Fibroblast of the conjunctiva (primary cell): ENCODE data around the gene IFIT3.
"Not testable (repeated sequence)": the region's sequence is repeated elsewhere in the genome, so short reads cannot be mapped to it uniquely, and the experiment has no call there.

Source experiments
- DNase-seq: peaks from one replicate; pipeline ENCODE4 v3.0.0-alpha.2; 2010; ENCODE audit warnings: low read depth

The IFIT3 gene

DNA sequence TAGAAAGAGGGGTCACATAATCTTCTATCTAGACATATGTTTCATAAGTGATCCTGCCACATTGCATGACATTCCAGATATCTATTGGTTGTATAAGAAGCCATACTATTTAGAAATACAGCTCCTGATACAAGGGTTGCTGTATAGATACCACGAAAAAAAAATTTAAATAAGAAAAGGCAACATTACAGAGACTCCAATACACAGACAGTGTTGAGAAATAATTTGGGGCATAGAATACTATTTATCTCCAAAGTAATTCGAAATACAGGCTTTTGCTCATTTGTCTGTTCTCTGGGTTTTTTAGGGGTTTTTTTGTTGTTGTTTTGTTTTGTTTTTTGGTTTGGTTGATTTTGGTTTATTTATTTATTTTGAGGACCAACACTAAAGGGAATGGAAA is 23.4 kb upstream of the IFIT3 start:
- DNase-seq = no peak

- DNase-seq = no peak
Measured at GRCh38 chr10:89304925-89305324, 22.9 kb upstream of the IFIT3 start.

DNA sequence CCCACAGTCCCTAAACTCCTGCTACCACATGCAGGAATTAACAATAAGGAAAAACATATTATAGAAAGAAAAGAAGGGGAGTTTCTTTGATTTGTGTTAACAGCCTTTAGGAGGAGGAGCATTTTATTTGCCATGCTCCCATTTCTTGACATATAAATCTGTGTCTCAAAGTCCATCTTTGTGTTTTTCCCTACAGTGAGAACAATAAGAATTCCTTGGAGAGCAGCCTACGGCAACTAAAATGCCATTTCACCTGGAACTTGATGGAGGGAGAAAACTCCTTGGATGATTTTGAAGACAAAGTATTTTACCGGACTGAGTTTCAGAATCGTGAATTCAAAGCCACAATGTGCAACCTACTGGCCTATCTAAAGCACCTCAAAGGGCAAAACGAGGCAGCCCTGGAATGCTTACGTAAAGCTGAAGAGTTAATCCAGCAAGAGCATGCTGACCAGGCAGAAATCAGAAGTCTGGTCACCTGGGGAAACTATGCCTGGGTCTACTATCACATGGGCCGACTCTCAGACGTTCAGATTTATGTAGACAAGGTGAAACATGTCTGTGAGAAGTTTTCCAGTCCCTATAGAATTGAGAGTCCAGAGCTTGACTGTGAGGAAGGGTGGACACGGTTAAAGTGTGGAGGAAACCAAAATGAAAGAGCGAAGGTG is 21.9 kb upstream of the IFIT3 start:
- no peak for DNase-seq

DNA sequence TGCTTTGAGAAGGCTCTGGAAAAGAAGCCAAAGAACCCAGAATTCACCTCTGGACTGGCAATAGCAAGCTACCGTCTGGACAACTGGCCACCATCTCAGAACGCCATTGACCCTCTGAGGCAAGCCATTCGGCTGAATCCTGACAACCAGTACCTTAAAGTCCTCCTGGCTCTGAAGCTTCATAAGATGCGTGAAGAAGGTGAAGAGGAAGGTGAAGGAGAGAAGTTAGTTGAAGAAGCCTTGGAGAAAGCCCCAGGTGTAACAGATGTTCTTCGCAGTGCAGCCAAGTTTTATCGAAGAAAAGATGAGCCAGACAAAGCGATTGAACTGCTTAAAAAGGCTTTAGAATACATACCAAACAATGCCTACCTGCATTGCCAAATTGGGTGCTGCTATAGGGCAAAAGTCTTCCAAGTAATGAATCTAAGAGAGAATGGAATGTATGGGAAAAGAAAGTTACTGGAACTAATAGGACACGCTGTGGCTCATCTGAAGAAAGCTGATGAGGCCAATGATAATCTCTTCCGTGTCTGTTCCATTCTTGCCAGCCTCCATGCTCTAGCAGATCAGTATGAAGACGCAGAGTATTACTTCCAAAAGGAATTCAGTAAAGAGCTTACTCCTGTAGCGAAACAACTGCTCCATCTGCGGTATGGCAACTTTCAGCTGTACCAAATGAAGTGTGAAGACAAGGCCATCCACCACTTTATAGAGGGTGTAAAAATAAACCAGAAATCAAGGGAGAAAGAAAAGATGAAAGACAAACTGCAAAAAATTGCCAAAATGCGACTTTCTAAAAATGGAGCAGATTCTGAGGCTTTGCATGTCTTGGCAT is 21.1 kb upstream of the IFIT3 start:
- DNase-seq = no peak

GRCh38 chr10:89307269-89307577 is 20.6 kb upstream of the IFIT3 start:
- DNase-seq = no peak

- no peak for DNase-seq
Measured at GRCh38 chr10:89308266-89308665, 19.5 kb upstream of the IFIT3 start.

DNA sequence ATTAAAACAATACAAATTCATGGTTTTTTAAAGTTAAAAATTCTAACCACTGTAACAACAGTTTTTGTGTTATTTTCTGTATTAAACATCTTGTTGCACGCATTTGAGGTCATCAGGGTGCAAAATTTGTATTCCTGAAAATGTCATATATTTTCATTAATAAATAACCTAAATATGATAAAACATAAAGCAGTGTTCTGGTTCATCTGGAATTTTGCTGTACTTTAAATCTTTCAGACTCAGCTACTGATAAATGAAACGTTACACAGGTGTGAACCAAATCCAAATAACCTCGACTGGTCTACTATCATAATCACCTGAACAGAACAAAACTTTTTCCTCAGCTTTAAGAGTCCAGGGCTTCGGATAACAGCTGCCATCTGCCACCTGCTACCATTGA is 19.1 kb upstream of the IFIT3 start:
- DNase-seq = no peak

DNA sequence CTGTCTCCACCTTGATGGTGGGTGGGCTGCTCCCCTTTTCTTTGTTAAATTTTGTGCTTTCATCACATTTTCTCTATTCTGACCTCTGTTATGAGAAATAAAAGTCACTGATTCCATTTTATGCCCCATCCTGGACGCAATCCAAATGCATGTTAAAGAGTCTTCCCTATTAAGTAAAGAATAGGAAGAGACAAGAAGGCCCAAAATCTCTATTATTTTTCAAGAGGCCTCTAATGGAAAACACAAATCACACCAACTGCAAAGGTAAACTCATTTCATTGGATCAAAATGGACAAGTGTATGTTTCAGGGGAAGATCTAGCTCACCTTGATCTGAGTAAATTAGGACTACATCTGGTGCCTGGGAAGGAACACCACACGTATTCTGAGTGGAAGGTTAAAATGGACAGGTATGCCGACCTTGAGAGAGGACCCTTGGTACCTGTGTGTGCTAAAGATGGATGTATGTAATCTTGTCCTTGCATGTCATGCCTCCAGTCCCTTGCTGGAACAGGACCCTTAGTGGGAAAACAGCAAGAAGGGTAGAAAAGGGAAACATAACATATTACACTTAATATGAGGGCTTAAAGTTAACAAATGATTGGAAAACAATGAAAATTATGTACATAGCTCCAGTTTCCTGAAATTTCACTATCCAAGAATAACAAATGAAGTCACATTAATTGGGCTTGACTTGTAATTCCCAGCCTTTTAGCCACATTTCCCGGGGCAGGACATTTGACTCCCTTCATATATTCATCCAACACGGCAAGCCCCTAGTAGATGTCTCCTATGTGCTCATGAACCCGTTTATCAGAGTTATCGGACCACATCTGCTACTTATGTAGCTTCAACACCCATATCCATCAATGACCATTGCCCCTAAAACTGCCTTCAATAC is 18.4 kb upstream of the IFIT3 start:
- DNase-seq = no peak

- no peak for DNase-seq
Measured at GRCh38 chr10:89310056-89310893, 17.5 kb upstream of the IFIT3 start.

DNA sequence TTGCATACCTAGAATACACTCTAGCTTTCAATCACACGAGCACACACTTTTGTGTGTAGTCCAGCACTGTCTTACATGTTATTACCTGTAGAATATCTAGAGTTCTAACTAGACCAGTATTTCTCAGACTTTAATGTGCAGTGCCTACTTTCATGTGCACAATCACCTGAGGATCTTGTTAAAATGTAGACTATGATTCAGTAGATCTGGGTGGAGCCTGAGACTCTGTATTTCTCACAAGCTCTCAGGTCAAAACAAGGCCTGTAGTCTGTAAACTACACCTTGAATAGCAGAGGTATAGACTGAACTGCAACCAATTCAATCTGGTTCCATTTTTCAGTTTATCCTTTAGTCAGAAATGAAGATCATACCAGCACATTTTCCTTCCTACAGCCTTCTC is 14.8 kb upstream of the IFIT3 start:
- DNase-seq = no peak

DNA sequence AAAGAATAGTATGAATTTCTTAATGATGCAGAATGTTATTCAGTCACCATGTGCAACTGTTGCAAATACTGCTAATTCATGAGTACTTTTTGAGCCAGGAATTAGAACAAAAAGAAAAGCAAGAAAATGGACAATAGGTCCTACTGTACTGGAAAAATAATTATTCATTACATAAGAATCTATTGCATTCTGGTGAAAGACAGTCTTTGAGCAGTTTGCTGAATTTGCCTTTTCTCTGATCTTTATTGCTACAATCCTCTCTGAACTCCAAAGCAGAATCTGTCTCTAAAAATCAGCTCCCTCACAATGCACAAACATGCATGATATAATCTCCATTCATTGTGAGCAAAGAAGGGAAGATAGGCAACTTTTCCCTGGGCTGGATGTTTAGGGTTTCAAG is 13.1 kb upstream of the IFIT3 start:
- DNase-seq = no peak

GRCh38 chr10:89318047-89318446 is 9.8 kb upstream of the IFIT3 start:
- DNase-seq = not testable (repeated sequence)

- DNase-seq = not testable (repeated sequence)
Measured at GRCh38 chr10:89325081-89325480, 2.7 kb upstream of the IFIT3 start.

DNA sequence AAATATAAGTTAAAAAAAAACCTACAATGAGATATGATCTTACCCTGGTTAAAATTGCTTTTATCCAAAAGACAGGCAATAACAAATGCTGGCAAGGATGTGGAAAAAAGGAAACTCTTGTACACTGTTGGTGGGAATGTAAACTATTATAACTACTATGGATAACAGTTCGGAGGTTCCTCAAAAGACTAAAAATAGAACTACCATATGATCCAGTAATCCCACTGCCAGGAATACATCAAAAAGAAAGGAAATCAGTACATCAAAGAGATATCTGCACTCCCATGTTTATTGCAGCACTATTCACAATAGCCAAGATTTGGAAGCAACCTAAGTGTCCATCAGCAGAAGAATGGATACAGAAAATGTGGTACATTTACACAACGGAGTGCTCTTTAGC is 1.9 kb upstream of the IFIT3 start:
- not testable (repeated sequence) for DNase-seq

- no peak for DNase-seq
Measured at GRCh38 chr10:89329151-89329550, 1.4 kb downstream of the IFIT3 start.

DNA sequence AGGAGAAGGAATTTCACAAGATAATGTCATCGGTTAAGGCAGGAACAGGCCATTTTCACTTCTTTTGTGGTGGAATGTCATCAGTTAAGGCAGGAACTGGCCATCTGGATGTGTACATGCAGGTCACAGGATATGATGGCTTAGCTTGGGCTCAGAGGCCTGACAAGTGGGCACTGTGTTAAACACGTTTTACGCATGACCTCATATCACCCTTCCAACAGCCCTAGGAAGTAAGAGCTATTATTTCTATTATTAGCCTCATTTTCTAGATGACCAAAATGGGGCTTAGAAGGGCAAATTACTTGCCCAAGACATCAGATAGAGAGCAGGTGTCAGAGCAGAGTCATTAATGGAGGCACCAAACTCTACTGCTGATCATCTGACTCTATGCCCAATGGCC is 2.2 kb downstream of the IFIT3 start:
- not testable (repeated sequence) for DNase-seq

DNA sequence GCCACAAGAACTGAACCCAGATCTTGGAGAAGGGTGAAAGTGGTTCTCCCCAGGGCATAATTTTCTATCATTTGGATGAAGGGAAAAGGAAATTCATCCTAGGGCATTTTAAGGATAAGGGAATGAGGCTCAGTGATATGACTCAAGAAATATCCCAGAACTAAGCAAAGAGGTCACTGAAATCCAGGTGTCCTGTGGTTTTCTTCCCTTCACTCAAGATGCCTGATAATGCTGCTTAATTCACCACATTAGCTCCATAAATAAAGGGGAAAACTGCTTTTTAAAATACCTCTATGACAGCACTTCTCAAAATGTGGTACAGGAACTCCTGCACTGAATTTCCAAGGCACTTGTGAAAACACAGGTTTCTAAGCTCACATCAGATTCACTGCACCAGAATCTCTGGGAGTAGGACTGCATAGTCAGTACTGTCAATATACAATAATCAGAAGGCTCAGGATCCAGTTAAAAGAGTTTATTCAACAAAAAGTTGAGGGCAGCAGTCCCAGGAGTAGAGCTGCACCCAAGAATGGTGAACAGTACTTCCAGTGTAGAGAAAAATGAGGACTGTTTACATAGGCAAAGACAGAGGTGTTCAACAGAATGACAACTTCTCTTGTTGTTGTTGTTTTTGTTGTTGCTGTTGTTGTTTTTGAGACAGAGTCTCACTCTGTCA is 2.9 kb downstream of the IFIT3 start:
- DNase-seq = no peak

DNA sequence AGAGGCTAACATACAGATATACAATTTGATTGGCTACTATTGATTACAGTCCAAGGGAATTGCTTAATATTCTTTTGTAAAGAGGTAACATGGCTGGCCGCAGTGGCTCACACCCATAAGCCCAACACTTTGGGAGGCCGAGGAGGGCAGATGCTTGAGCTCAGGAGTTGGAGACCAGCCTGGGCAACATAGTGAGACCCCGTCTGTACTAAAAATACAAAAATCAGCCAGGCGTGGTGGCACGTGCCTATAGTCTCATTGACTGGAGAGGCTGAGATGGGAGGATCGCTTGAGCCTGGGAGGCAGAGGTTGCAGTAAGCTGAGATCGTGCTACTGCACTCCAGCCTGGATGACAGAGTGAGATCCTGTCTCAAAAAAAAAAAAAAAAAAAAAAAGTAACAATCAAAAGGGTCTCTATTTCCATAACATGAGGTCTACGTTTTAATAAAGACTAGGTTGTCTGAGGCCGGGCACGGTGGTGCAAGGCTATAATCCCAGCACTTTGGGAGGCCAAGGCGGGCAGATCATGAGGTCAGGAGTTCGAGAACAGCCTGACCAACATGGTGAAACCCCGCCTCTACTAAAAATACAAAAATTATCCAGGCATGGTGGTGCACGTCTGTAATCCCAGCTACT is 3.8 kb downstream of the IFIT3 start:
- not testable (repeated sequence) for DNase-seq

- DNase-seq = no peak
Measured at GRCh38 chr10:89332123-89332633, 4.4 kb downstream of the IFIT3 start.

- no peak for DNase-seq
Measured at GRCh38 chr10:89335226-89335625, 7.4 kb downstream of the IFIT3 start.

DNA sequence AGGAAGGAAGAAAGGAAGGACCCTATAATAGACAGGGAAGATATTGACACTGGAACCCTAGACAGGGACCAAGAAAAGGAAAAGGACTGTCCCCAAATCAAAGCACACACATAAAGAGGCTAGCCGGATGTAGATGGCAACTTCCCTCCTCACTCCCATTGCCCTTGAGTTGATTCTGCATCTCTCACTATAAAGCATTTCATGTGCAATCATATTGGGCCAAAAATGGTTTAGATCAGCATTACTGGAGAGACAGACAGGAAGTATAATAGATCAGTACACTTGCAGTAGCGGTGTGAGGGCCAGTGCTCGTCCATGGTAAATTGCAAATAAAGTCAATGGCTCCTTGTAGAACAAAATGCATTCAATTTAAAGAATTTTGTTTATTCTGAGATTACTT is 8.4 kb downstream of the IFIT3 start:
- no peak for DNase-seq
